ENCODE results near the gene LMNB1.
"Not testable (repeated sequence)": the region's sequence is repeated elsewhere in the genome, so short reads cannot be mapped to it uniquely, and the experiment has no call there.

LMNB1 gene

DNA sequence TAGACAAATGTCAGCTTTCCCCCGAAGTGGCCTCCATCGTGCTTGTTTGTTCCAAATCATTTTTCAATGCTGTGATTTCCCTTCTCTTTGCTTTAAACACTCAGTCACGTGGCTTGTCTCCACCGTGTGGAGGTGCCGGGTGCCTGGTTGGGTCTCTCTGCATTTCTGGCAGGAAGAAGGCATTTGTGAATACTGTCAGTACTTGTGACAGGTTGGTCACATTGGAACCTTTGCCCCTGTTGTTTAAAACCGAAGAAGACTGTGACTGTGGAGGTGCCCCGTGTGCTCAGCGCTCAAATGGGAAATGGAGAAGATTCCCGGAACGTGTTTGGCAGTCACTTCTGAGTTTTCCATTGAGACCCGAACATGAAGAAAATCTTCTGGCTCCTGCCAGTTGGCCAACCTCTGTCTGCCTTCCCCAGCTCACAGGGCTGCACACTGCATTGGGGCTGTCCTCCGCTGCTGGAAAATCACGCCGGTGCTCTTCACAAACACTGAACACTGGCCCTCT lies 74.6 kb downstream of the LMNB1 start:
- no peak overlapping the region for H2BK5ac ChIP-seq (ENCODE audit: low read length)
- no peak overlapping the region for H3K23ac ChIP-seq (ENCODE audit: low read depth, low read length, poor library complexity)
- no peak for DNase-seq (ENCODE audit: low spot score)
- H3K9me3 ChIP-seq (replicated peaks in 1 of 2; ENCODE audit: control insufficient read depth in 2 of 2, insufficient read depth in 1 of 2, low read depth in 1 of 2, low read length in 2 of 2): no peaks in the 10 kb centered on the region
- no CpG with 5 or more reads among the region's 14 CpGs for WGBS, 2 donors (ENCODE audit: extremely low coverage in 2 of 2, insufficient read length in 2 of 2, insufficient replicate concordance in 1 of 2)
- no peak overlapping the region for H2AK5ac ChIP-seq (ENCODE audit: low read depth, low read length)
- H3K79me1 ChIP-seq (ENCODE audit: low read depth, low read length): peaks cover 2% of the 10 kb centered on the region
- no peak overlapping the region for H2BK12ac ChIP-seq (ENCODE audit: low read length)
- no peak overlapping the region for H3K18ac ChIP-seq (ENCODE audit: low read length)
- no peak overlapping the region for H2BK120ac ChIP-seq (ENCODE audit: low read depth, low read length)
- H3K4me2 ChIP-seq (ENCODE audit: insufficient read depth, low read length, poor library complexity, severe bottlenecking): no peak overlapping the region
- H3K14ac ChIP-seq (ENCODE audit: low read length): no peak overlapping the region
- no peak overlapping the region for H3K4ac ChIP-seq (ENCODE audit: low read length)
- peak overlapping the region; percentile 14 for H2AFZ ChIP-seq (ENCODE audit: low read length)
- no peaks in the 10 kb centered on the region for H3K27me3 ChIP-seq (ENCODE audit: control insufficient read depth in 3 of 3, insufficient read depth in 3 of 3, low read depth in 1 of 3, low read length in 3 of 3)
- no peak overlapping the region for H2BK15ac ChIP-seq (ENCODE audit: low read length)
- no peak overlapping the region for H3K9ac ChIP-seq (ENCODE audit: low read depth, low read length, poor library complexity)
- no peak overlapping the region for H4K8ac ChIP-seq (ENCODE audit: low read depth, low read length)
- peaks cover 12 to 36% of the 10 kb centered on the region in 2 donors for H3K4me1 ChIP-seq (ENCODE audit: control insufficient read depth in 2 of 2, insufficient read depth in 1 of 2, low read depth in 1 of 2, low read length in 2 of 2)
- no peak overlapping the region for H3K27ac ChIP-seq (replicated peaks; ENCODE audit: low read length)
- H3K4me3 ChIP-seq (ENCODE audit: low read length in 2 of 2): no peak overlapping the region
- H3K36me3 ChIP-seq (replicated peaks in 1 of 2; ENCODE audit: control insufficient read depth in 2 of 2, insufficient read depth in 2 of 2, low read length in 2 of 2): peaks cover 0 to 5% of the 10 kb centered on the region in 2 donors
- no peak overlapping the region for H4K91ac ChIP-seq (ENCODE audit: low read depth, low read length, poor library complexity)

DNA sequence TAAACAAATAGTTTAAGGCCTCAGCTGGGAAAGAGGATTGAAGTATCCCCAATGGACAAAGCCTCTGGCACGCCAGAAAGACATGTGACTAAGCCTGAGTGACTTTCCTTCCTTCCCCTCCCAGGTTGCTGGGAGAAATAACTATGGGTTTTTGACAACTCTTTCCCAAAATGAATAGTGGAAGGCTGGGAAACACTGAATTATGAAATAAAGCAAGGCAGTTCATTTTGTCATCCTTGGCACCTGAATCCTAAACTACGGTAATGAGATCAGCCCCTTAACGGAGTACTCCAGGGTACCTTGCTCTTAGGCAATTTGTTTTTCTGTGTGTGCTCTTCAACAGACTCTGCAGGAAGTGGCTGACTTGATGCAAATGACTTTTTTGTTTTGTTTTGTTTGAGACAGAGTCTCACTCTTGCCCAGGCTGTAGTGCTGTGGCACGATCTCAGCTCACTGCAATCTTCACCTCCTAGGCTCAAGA lies 75.2 kb downstream of the LMNB1 start:
- Histone ChIP-seq H3K23ac (ENCODE audit: low read depth, low read length, poor library complexity) (no peak overlapping the region), H2BK120ac (ENCODE audit: low read depth, low read length) (no peak overlapping the region), H2AFZ (ENCODE audit: low read length) (peak overlapping the region; percentile 14), H2BK15ac (ENCODE audit: low read length) (no peak overlapping the region), H3K4me1 (ENCODE audit: control insufficient read depth in 2 of 2, insufficient read depth in 1 of 2, low read depth in 1 of 2, low read length in 2 of 2) (peaks cover 11 to 31% of the 10 kb centered on the region in 2 donors), H2AK5ac (ENCODE audit: low read depth, low read length) (no peak overlapping the region), H3K9ac (ENCODE audit: low read depth, low read length, poor library complexity) (no peak overlapping the region), H3K27me3 (ENCODE audit: control insufficient read depth in 3 of 3, insufficient read depth in 3 of 3, low read depth in 1 of 3, low read length in 3 of 3) (no peaks in the 10 kb centered on the region), H2BK12ac (ENCODE audit: low read length) (no peak overlapping the region), H3K36me3 (replicated peaks in 1 of 2; ENCODE audit: control insufficient read depth in 2 of 2, insufficient read depth in 2 of 2, low read length in 2 of 2) (peaks cover 0 to 5% of the 10 kb centered on the region in 2 donors), H3K4me2 (ENCODE audit: insufficient read depth, low read length, poor library complexity, severe bottlenecking) (no peak overlapping the region), H2BK5ac (ENCODE audit: low read length) (no peak overlapping the region), H3K4ac (ENCODE audit: low read length) (no peak overlapping the region), H4K8ac (ENCODE audit: low read depth, low read length) (no peak overlapping the region), H3K4me3 (ENCODE audit: low read length in 2 of 2) (no peak overlapping the region), H3K9me3 (replicated peaks in 1 of 2; ENCODE audit: control insufficient read depth in 2 of 2, insufficient read depth in 1 of 2, low read depth in 1 of 2, low read length in 2 of 2) (no peaks in the 10 kb centered on the region), H3K27ac (replicated peaks; ENCODE audit: low read length) (no peak overlapping the region), H3K79me1 (ENCODE audit: low read depth, low read length) (peaks cover 2% of the 10 kb centered on the region), H3K14ac (ENCODE audit: low read length) (no peak overlapping the region), H4K91ac (ENCODE audit: low read depth, low read length, poor library complexity) (no peak overlapping the region), H3K18ac (ENCODE audit: low read length) (no peak overlapping the region)
- DNase-seq (ENCODE audit: low spot score): no peak
- no CpG with 5 or more reads among the region's 4 CpGs for WGBS, 2 donors (ENCODE audit: extremely low coverage in 2 of 2, insufficient read length in 2 of 2, insufficient replicate concordance in 1 of 2)

- no peak overlapping the region for H2AK5ac ChIP-seq (ENCODE audit: low read depth, low read length)
- H3K79me1 ChIP-seq (ENCODE audit: low read depth, low read length): peaks cover 2% of the 10 kb centered on the region
- no CpG with 5 or more reads among the region's 7 CpGs for WGBS, 2 donors (ENCODE audit: extremely low coverage in 2 of 2, insufficient read length in 2 of 2, insufficient replicate concordance in 1 of 2)
- H3K4me3 ChIP-seq (ENCODE audit: low read length in 2 of 2): no peak overlapping the region
- no peak overlapping the region for H4K8ac ChIP-seq (ENCODE audit: low read depth, low read length)
- H2BK12ac ChIP-seq (ENCODE audit: low read length): no peak overlapping the region
- H3K9me3 ChIP-seq (replicated peaks in 1 of 2; ENCODE audit: control insufficient read depth in 2 of 2, insufficient read depth in 1 of 2, low read depth in 1 of 2, low read length in 2 of 2): no peaks in the 10 kb centered on the region
- no peak overlapping the region for H3K14ac ChIP-seq (ENCODE audit: low read length)
- peaks cover 0 to 5% of the 10 kb centered on the region in 2 donors for H3K36me3 ChIP-seq (replicated peaks in 1 of 2; ENCODE audit: control insufficient read depth in 2 of 2, insufficient read depth in 2 of 2, low read length in 2 of 2)
- H3K9ac ChIP-seq (ENCODE audit: low read depth, low read length, poor library complexity): no peak overlapping the region
- DNase-seq (ENCODE audit: low spot score): no peak
- no peak overlapping the region for H3K18ac ChIP-seq (ENCODE audit: low read length)
- no peak overlapping the region for H3K4me2 ChIP-seq (ENCODE audit: insufficient read depth, low read length, poor library complexity, severe bottlenecking)
- H3K23ac ChIP-seq (ENCODE audit: low read depth, low read length, poor library complexity): no peak overlapping the region
- H2BK5ac ChIP-seq (ENCODE audit: low read length): no peak overlapping the region
- H3K27ac ChIP-seq (replicated peaks; ENCODE audit: low read length): no peak overlapping the region
- H2BK15ac ChIP-seq (ENCODE audit: low read length): no peak overlapping the region
- H2BK120ac ChIP-seq (ENCODE audit: low read depth, low read length): no peak overlapping the region
- H3K4ac ChIP-seq (ENCODE audit: low read length): no peak overlapping the region
- H4K91ac ChIP-seq (ENCODE audit: low read depth, low read length, poor library complexity): no peak overlapping the region
- no peaks in the 10 kb centered on the region for H3K27me3 ChIP-seq (ENCODE audit: control insufficient read depth in 3 of 3, insufficient read depth in 3 of 3, low read depth in 1 of 3, low read length in 3 of 3)
- peaks cover 5 to 24% of the 10 kb centered on the region in 2 donors for H3K4me1 ChIP-seq (ENCODE audit: control insufficient read depth in 2 of 2, insufficient read depth in 1 of 2, low read depth in 1 of 2, low read length in 2 of 2)
- H2AFZ ChIP-seq (ENCODE audit: low read length): no peak overlapping the region
These were observed 75.9 kb downstream of the LMNB1 start for GRCh38 chr5:126852841-126853271.

DNA sequence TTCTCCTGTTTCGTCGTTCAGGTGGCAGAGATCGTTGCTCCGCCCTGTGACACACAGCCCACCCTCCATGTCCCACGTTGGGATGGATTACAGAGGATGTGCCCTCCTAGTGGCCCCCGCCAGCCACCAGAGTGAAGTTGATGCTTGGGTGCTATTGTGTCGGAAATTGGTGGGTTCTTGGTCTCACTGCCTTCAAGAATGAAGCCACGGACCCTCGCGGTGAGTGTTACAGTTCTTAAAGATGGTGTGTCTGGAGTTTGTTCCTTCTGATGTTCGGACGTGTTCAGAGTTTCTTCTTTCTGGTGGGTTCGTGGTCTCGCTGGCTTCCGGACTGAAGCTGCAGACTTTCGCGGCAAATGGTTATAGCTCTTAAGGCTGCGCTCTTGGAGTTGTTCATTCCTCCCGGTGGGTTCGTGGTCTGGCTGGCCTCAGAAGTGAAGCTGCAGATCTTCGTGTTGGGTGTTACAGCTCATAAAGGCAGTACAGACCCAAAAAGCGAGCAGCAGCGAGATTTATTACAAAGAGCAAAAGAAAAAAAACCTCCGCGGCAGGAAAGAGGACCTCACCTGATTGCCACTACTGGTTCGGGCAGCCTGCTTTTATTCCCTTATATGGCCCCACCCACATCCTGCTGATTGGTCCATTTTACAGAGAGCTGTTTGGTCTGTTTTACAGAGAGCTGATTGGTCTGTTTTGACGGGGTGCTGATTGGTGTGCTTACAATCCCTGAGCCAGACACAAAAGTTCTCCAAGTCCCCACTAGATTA lies 76.8 kb downstream of the LMNB1 start:
- DNase-seq (ENCODE audit: low spot score); H2BK5ac ChIP-seq (ENCODE audit: low read length); H3K23ac ChIP-seq (ENCODE audit: low read depth, low read length, poor library complexity); H3K4me3 ChIP-seq (ENCODE audit: low read length in 2 of 2); H3K27me3 ChIP-seq (ENCODE audit: control insufficient read depth in 3 of 3, insufficient read depth in 3 of 3, low read depth in 1 of 3, low read length in 3 of 3); H2AK5ac ChIP-seq (ENCODE audit: low read depth, low read length); H3K27ac ChIP-seq (replicated peaks; ENCODE audit: low read length); H3K4me2 ChIP-seq (ENCODE audit: insufficient read depth, low read length, poor library complexity, severe bottlenecking); H3K4ac ChIP-seq (ENCODE audit: low read length); H3K14ac ChIP-seq (ENCODE audit: low read length); H3K9ac ChIP-seq (ENCODE audit: low read depth, low read length, poor library complexity); H2BK12ac ChIP-seq (ENCODE audit: low read length); H2BK120ac ChIP-seq (ENCODE audit: low read depth, low read length); H4K91ac ChIP-seq (ENCODE audit: low read depth, low read length, poor library complexity); H4K8ac ChIP-seq (ENCODE audit: low read depth, low read length); H3K79me1 ChIP-seq (ENCODE audit: low read depth, low read length); H3K18ac ChIP-seq (ENCODE audit: low read length); H2AFZ ChIP-seq (ENCODE audit: low read length); H3K9me3 ChIP-seq (replicated peaks in 1 of 2; ENCODE audit: control insufficient read depth in 2 of 2, insufficient read depth in 1 of 2, low read depth in 1 of 2, low read length in 2 of 2); H3K36me3 ChIP-seq (replicated peaks in 1 of 2; ENCODE audit: control insufficient read depth in 2 of 2, insufficient read depth in 2 of 2, low read length in 2 of 2); H2BK15ac ChIP-seq (ENCODE audit: low read length): not testable (repeated sequence)
- H3K4me1 ChIP-seq (ENCODE audit: control insufficient read depth in 2 of 2, insufficient read depth in 1 of 2, low read depth in 1 of 2, low read length in 2 of 2): peaks cover 7 to 16% of the 10 kb centered on the region in 2 donors
- WGBS, 2 donors (ENCODE audit: extremely low coverage in 2 of 2, insufficient read length in 2 of 2, insufficient replicate concordance in 1 of 2): no CpG with 5 or more reads among the region's 27 CpGs

Data from neuronal stem cell (in vitro differentiated cells).